ENCODE measurements around the gene COQ5.

Gene COQ5

GRCh38 chr12:120455302-120455701 is 73.7 kb downstream of the COQ5 start:
- no peak for TF ChIP-seq POLR2AphosphoS5 (IDR thresholded peaks at IDR 0.05; ENCODE audit: low read depth, low read length)
- no peak for TF ChIP-seq SIN3A (IDR thresholded peaks at IDR 0.05; ENCODE audit: borderline replicate concordance, insufficient read depth, low read length)
- TF ChIP-seq REST (IDR thresholded peaks at IDR 0.05; ENCODE audit: insufficient read depth in 1 of 2, low read depth in 2 of 2, low read length in 2 of 2), result no peak
- no peak for TF ChIP-seq TAF1 (IDR thresholded peaks at IDR 0.05; ENCODE audit: borderline replicate concordance, insufficient read depth, low read length)
- no peak for TF ChIP-seq FOXP2 (optimal IDR thresholded peaks at IDR 0.05; ENCODE audit: borderline replicate concordance, extremely low read depth, extremely low read length, insufficient read depth)

- TF ChIP-seq REST (IDR thresholded peaks at IDR 0.05; ENCODE audit: insufficient read depth in 1 of 2, low read depth in 2 of 2, low read length in 2 of 2) (no peak), TAF1 (IDR thresholded peaks at IDR 0.05; ENCODE audit: borderline replicate concordance, insufficient read depth, low read length) (no peak), SIN3A (IDR thresholded peaks at IDR 0.05; ENCODE audit: borderline replicate concordance, insufficient read depth, low read length) (no peak), FOXP2 (optimal IDR thresholded peaks at IDR 0.05; ENCODE audit: borderline replicate concordance, extremely low read depth, extremely low read length, insufficient read depth) (no peak), POLR2AphosphoS5 (IDR thresholded peaks at IDR 0.05; ENCODE audit: low read depth, low read length) (no peak)
Observed at GRCh38 chr12:120453977-120454376, 75.0 kb downstream of the COQ5 start.

Data from PFSK-1 (cell line).